Heart right ventricle (tissue), 16 donors: ENCODE data around the gene CD4. TPM values are rescaled to one million over a fixed set of nuclear protein-coding genes. Genes with fewer than 3 reads are reported as not detected.
A peak's percentile ranks its signal among the peaks of the same experiment; 100 is the strongest.
"Not testable (repeated sequence)": the region's sequence is repeated elsewhere in the genome, so short reads cannot be mapped to it uniquely, and the experiment has no call there.

Source experiments
- ATAC-seq, 8 donors: fragments of 200-7000 bp; cut with Tn5 transposase; one replicate each; pipeline ENCODE4 v1.9.1; 2020; ENCODE audit warnings: mild to moderate bottlenecking in 8 of 8, moderate library complexity in 8 of 8, moderate number of reproducible peaks in 1 of 8
- DNase-seq, 2 donors: peaks; one replicate each; pipeline ENCODE4 v3.0.0-alpha.2; 2020
- H3K27ac ChIP-seq, 10 donors: fragments of 200-600 bp; sonication (generic) in 2 of 10; one replicate each; pipeline versions ENCODE4 v1.5.0 to v1.8.0; 2020 to 2022; ENCODE audit warnings: mild to moderate bottlenecking in 3 of 10
- H3K27me3 ChIP-seq, 7 donors: fragments of 200-600 bp; one replicate each; pipeline ENCODE4 v1.8.0; 2021 to 2022; ENCODE audit warnings: mild to moderate bottlenecking in 2 of 7
- H3K36me3 ChIP-seq, 9 donors: fragments of 200-600 bp; sonication (generic) in 1 of 9; one replicate each; pipeline versions ENCODE4 v1.5.0 to v1.8.0; 2020 to 2022; ENCODE audit warnings: mild to moderate bottlenecking in 2 of 9
- H3K4me1 ChIP-seq, 9 donors: fragments of 200-600 bp; sonication (generic) in 1 of 9; one replicate each; pipeline versions ENCODE4 v1.5.0 to v1.8.0; 2020 to 2022; ENCODE audit warnings: mild to moderate bottlenecking in 4 of 9
- H3K4me3 ChIP-seq, 10 donors: fragments of 200-600 bp; sonication (generic) in 2 of 10; one replicate each; pipeline versions ENCODE4 v1.5.0 to v1.8.0; 2020 to 2022; ENCODE audit warnings: mild to moderate bottlenecking in 7 of 10, moderate library complexity in 2 of 10
- H3K9me3 ChIP-seq, 11 donors: fragments of 200-600 bp in 10 of 11; sonication (generic) in 2 of 11; one replicate each; pipeline versions ENCODE4 v1.5.0 to v1.8.0; 2013 to 2022; ENCODE audit warnings: mild to moderate bottlenecking in 2 of 11, control low read depth in 1 of 11, moderate library complexity in 1 of 11
- WGBS, 2 donors: extraction: QIAGEN DNeasy Blood & Tissue Kit; methylation state at CpG; one replicate each; pipeline ENCODE4 v1.1.7; 2013; ENCODE audit warnings: inconsistent platforms in 1 of 2; 5-methylcytosine and 5-hydroxymethylcytosine counted together
- intact Hi-C, 10 donors: fragments of 100-400 bp; cut with DNase I; formaldehyde crosslinking; loops; one replicate each; pipeline versions ENCODE4 v1.11.1 to v1.14.2; 2022
- long read RNA-seq, 3 donors: library from polyadenylated mRNA; unstranded; transcript quantifications; one replicate each; pipeline ENCODE4 v2.0.0, GENCODE V29; 2020 to 2021
- polyA plus RNA-seq, 2 donors: library from polyadenylated mRNA; stranded (reverse); fragments of 200-250 nt; gene quantifications; one replicate each; pipeline ENCODE4 v1.2.3, GENCODE V29; 2013
- total RNA-seq, 10 donors: library from RNA; stranded (reverse); fragmentation: NEBNext Ultra II Directional in 3 of 10; extraction: Animal tissue kit (Norgen Biotek cat#: 25700) in 3 of 10; gene quantifications; one replicate each; pipeline versions ENCODE4 v1.2.1 to v1.2.4, GENCODE V29; 2021 to 2023
- TF ChIP-seq, protein P1 (sequence below), 9 donors: fragments of 200-600 bp; sonication (generic) in 2 of 9; IDR thresholded peaks; one replicate each; pipeline versions ENCODE4 v1.5.0 to v1.8.0; 2021 to 2022; ENCODE audit warnings: antibody characterized with exemption in 9 of 9, mild to moderate bottlenecking in 5 of 9, moderate library complexity in 1 of 9
- donor health status: Arrhythmogenic right ventricular cardiomyopathy.
- donor health status: ischemic (EF 13 %, LVEDD 7.1; RV severe dilation, severe dysfunction).
- donor health status: healthy with polysubstance abuse.
- donor health status: DM: no; HTN: yes; CAD: no.
- donor health status: DM: no; HTN: no; CAD: no.
- donor health status: ischemic (EF 25% LVEDD 6.9; RV normal size, moderate dysfunction).
- donor health status: ischemic (EF 25% LVEDD 5.7; RV mildly dilated, moderate dysfunction).
- donor health status: healthy.
- donor health status: DM: yes; HTN: yes; CAD: no.
- donor health status: Ischemic cardiomyopathy.
- donor health status: ischemic (EF 35%, LVEDD 5.7; RV mildly dilated, moderate dysfunction).
- donor health status: nonischemic (EF 11% LVEDD 7.7; RV severe dilation, severe dysfunction).
- donor health status: DM: yes; HTN: yes; CAD: no.
- donor health status: PGD.
- donor health status: ischemic (EF 29% LVEDD 5.4; RV normal size, mild dysfunction).
- donor health status: nonischemic (EF 23%, LVEDD 6.1; RV moderate dilation, normal function).

Gene CD4
- 10 to 100 TPM in 2 of 10 donors, 1 to 10 TPM in 8; 2.8 to 44.3 (median 5.0) TPM for total RNA-seq
- polyA plus RNA-seq = 1 to 10 TPM; 2.6 to 3.2 TPM
- long read RNA-seq, donor 1, partial matches to known transcripts = 2 of 7 reads
- long read RNA-seq, donor 1, other reads (novel, unspliced or antisense) = 3 of 7 reads
- long read RNA-seq, donor 2, partial matches to known transcripts = 1 of 4 reads
- long read RNA-seq, donor 2, other reads (novel, unspliced or antisense) = 0 of 4 reads
- long read RNA-seq, donor 3, transcript CD4-201 (10 exons, 3,114 nt) = major isoform, 5 of 6 reads
- long read RNA-seq, donor 3, partial matches to known transcripts = 0 of 6 reads
- long read RNA-seq, donor 3, other reads (novel, unspliced or antisense) = 1 of 6 reads

DNA sequence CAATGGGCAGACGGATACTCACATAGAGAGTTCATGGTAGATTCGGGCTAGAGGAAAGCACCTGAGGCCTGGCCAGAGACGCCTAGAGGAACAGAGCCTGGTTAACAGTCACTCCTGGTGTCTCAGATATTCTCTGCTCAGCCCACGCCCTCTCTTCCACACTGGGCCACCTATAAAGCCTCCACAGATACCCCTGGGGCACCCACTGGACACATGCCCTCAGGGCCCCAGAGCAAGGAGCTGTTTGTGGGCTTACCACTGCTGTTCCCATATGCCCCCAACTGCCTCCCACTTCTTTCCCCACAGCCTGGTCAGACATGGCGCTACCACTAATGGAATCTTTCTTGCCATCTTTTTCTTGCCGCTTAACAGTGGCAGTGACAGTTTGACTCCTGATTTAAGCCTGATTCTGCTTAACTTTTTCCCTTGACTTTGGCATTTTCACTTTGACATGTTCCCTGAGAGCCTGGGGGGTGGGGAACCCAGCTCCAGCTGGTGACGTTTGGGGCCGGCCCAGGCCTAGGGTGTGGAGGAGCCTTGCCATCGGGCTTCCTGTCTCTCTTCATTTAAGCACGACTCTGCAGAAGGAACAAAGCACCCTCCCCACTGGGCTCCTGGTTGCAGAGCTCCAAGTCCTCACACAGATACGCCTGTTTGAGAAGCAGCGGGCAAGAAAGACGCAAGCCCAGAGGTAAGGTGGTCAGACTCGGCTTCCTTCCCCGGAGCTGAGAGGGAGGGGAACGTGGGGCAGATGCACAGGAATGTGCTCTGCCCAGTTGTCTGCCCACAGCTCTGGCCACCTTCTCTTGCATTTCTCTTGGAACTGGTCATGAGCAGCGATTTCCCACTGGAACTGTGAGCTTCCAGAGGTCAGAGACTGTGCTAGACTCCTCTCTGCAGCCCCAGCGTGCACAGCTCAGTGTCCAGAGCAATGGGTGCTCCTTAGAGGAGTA, at the start of gene CD4:
Gene CD4 (plus strand): TSS at position 557 of the 953 bp plus-strand sequence. CDS start 10,611 bp downstream, outside the sequence.
- intact Hi-C loops = loop anchor here in 2 of 10 donors (5.0 kb wide), 1 partner anchor 33 kb away; the partner anchor contains the start of gene GPR162 (in 2 of the 2)
- 65 to 67% methylated on average over 18 of the region's 18 CpGs for whole genome bisulfite sequencing, 2 donors
- no peaks in the 10 kb centered on the region for H3K9me3 ChIP-seq
- H3K27me3 ChIP-seq = peaks cover 0 to 1% (median 0%) of the 10 kb centered on the region in 7 donors
- H3K27ac ChIP-seq = peak within 1 kb of the TSS in 5 of 10 donors; percentile 14 to 86 (median 28)
- H3K4me3 ChIP-seq = peak within 1 kb of the TSS in 7 of 10 donors; percentile 7 to 56 (median 41)
- peaks cover 0 to 1% (median 0%) of the 10 kb centered on the region in 9 donors for H3K36me3 ChIP-seq
- peak; percentile 59 to 70 for DNase-seq
- TF ChIP-seq, protein P1, sequence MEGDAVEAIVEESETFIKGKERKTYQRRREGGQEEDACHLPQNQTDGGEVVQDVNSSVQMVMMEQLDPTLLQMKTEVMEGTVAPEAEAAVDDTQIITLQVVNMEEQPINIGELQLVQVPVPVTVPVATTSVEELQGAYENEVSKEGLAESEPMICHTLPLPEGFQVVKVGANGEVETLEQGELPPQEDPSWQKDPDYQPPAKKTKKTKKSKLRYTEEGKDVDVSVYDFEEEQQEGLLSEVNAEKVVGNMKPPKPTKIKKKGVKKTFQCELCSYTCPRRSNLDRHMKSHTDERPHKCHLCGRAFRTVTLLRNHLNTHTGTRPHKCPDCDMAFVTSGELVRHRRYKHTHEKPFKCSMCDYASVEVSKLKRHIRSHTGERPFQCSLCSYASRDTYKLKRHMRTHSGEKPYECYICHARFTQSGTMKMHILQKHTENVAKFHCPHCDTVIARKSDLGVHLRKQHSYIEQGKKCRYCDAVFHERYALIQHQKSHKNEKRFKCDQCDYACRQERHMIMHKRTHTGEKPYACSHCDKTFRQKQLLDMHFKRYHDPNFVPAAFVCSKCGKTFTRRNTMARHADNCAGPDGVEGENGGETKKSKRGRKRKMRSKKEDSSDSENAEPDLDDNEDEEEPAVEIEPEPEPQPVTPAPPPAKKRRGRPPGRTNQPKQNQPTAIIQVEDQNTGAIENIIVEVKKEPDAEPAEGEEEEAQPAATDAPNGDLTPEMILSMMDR (IDR thresholded peaks at IDR 0.05) = no peak
- H3K4me1 ChIP-seq = peaks cover 0 to 51% (median 15%) of the 10 kb centered on the region in 9 donors
- peak; percentile 50 to 82 (median 72) for ATAC-seq

DNA sequence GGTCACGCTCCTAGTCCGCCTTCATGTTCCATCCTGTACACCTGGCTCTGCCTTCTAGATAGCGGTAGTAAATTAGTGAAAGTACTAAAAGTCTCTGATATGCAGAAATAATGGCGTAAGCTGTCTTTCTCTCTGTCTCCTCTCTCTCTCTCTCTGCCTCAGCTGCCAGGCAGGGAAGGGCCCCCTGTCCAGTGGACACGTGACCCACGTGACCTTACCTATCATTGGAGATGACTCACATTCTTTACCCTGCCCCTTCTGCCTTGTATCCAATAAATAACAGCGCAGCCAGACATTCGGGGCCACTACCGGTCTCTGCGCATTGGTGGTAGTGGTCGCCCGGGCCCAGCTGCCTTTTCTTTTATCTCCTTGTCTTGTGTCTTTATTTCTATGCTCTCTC, 47.2 kb upstream of the CD4 start:
- 78 to 79% methylated on average over 12 of the region's 12 CpGs for WGBS, 2 donors

DNA sequence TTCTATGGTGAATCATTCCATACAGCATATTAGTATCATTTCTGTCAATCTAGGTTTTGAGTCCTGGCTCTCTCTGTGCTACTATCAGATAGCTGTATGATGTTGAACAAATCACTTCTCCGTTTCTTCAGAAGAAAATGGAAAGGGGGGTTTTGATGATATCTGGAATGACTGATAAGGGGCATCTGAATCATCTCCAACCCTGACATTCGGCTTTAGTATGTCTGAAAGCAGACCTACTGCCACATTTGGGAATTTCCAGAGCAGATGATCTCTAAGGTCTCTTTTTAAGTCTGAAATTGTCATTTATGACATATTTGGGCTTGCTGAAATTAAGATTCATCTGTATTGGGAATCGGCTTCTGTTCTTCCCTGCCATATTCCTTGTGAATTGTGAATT, 46.5 kb upstream of the CD4 start:
- Histone ChIP-seq H3K27ac (no peak overlapping the region), H3K27me3 (no peaks in the 10 kb centered on the region), H3K9me3 (no peaks in the 10 kb centered on the region), H3K4me3 (no peak overlapping the region), H3K4me1 (peaks cover 0 to 17% (median 8%) of the 10 kb centered on the region in 9 donors), H3K36me3 (peaks cover 0 to 20% (median 3%) of the 10 kb centered on the region in 9 donors)
- 81 to 84% methylated on average over 3 of the region's 3 CpGs for WGBS, 2 donors
- ATAC-seq (no peak), DNase-seq (no peak)
- intact Hi-C loops = no loop called here
- TF ChIP-seq, protein P1 (IDR thresholded peaks at IDR 0.05) = no peak

More for the DNA sequence above, 47.2 kb upstream of the CD4 start:
- Histone ChIP-seq H3K4me1 (peaks cover 0 to 17% (median 8%) of the 10 kb centered on the region in 9 donors), H3K36me3 (peaks cover 0 to 13% (median 0%) of the 10 kb centered on the region in 9 donors)
- H3K4me3 ChIP-seq, ATAC-seq, DNase-seq, H3K27me3 ChIP-seq, intact Hi-C loops, H3K9me3 ChIP-seq, H3K27ac ChIP-seq: not testable (repeated sequence)

DNA sequence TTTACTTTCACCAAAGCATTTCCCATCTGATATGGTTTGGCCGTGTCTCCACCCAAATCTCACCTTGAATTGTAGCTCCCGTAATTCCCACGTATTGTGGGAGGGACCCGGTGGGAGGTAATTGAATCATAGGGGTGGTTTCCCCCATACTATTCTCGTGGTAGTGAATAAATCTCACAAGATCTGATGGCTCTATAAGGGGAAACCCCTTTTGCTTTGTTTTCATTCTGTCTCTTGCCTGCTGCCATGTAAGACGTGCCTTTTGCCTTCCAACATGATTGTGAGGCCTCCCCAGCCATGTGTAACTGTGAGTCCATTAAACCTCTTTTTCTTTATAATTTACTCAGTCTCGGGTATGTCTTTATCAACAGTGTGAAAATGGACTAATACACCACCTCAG, 46.0 kb upstream of the CD4 start:
- H3K27ac ChIP-seq, H3K4me3 ChIP-seq, DNase-seq, H3K27me3 ChIP-seq, ATAC-seq, intact Hi-C loops, H3K9me3 ChIP-seq: not testable (repeated sequence)
- Histone ChIP-seq H3K4me1 (peaks cover 0 to 17% (median 8%) of the 10 kb centered on the region in 9 donors), H3K36me3 (peaks cover 0 to 25% (median 7%) of the 10 kb centered on the region in 9 donors)
- 72 to 75% methylated on average over 7 of the region's 7 CpGs for WGBS, 2 donors
